Measurements from ENCODE around the gene C12orf75. TPM values are rescaled to one million over a fixed set of nuclear protein-coding genes. Genes with fewer than 3 reads are reported as not detected.
A peak's percentile ranks its signal among the peaks of the same experiment; 100 is the strongest.

Gene C12orf75
- total and polyA plus RNA-seq, 10 of the 15 experiments (the other 5 are each of a cell fraction or from before 2014, with no cell fraction given): 40.7 to 411 (median 159) TPM

GRCh38 chr12:105330283-105330930 is at the start of gene C12orf75 (continued):
- no peak for TF ChIP-seq IRF3 (IDR thresholded peaks at IDR 0.05)
- TF ChIP-seq NBN (IDR thresholded peaks at IDR 0.05): peak; percentile 24; the same call in 1 of the 2 replicates
- TF ChIP-seq ZNF592 (IDR thresholded peaks at IDR 0.05): no peak
- no peak for TF ChIP-seq NR2C2 (IDR thresholded peaks at IDR 0.05; ENCODE audit: borderline replicate concordance, control insufficient read depth, insufficient read length, low read depth)
- TF ChIP-seq FOS (IDR thresholded peaks at IDR 0.05; ENCODE audit: borderline replicate concordance, extremely low read depth, insufficient read length): peak; percentile 50
- 0 out of 2 replicates have a peak, but pooled peaks have one; percentile 28 for TF ChIP-seq DPF2 (IDR thresholded peaks at IDR 0.05)
- TF ChIP-seq PRDM15 (CRISPR knock-in tag; IDR thresholded peaks at IDR 0.05): no peak
- TF ChIP-seq EZH2 (IDR thresholded peaks at IDR 0.05; ENCODE audit: borderline replicate concordance, control insufficient read depth, low read depth, low read length): no peak
- no peak for TF ChIP-seq USF1 (IDR thresholded peaks at IDR 0.05; ENCODE audit: borderline replicate concordance, extremely low read length, insufficient read depth, low read depth, low read length)
- no peak for TF ChIP-seq TCF12 (IDR thresholded peaks at IDR 0.05; ENCODE audit: low read depth, low read length)
- no peak for TF ChIP-seq NFYA (IDR thresholded peaks at IDR 0.05; ENCODE audit: borderline replicate concordance, low read depth, low read length)
- TF ChIP-seq IRF4 (IDR thresholded peaks at IDR 0.05; ENCODE audit: low read depth, low read length): no peak
- TF ChIP-seq SPI1 (IDR thresholded peaks at IDR 0.05; ENCODE audit: borderline replicate concordance, insufficient read depth, low read depth, low read length): peak; percentile 36; the same call in 1 of the 2 replicates
- no peak for TF ChIP-seq MTA3 (IDR thresholded peaks at IDR 0.05; ENCODE audit: borderline replicate concordance, low read length)
- no peak for TF ChIP-seq CBX5 (IDR thresholded peaks at IDR 0.05; ENCODE audit: low read depth)
- peak; percentile 43; the same call in 1 of the 2 replicates for TF ChIP-seq CHD2 (IDR thresholded peaks at IDR 0.05; ENCODE audit: borderline replicate concordance, low read depth, low read length)
- no peak for TF ChIP-seq TAF1 (IDR thresholded peaks at IDR 0.05; ENCODE audit: borderline replicate concordance, low read depth, low read length)
- TF ChIP-seq CREM (IDR thresholded peaks at IDR 0.05; ENCODE audit: low read depth): no peak
- TF ChIP-seq HDAC2 (IDR thresholded peaks at IDR 0.05): no peak
